ENCODE data around the gene SLC25A23. TPM values are rescaled to one million over a fixed set of nuclear protein-coding genes. Genes with fewer than 3 reads are reported as not detected.

The SLC25A23 gene
- total and polyA plus RNA-seq, 9 of the 15 experiments (the other 6 are each of a cell fraction or from before 2014, with no cell fraction given): 6.1 to 72.0 (median 26.6) TPM

DNA sequence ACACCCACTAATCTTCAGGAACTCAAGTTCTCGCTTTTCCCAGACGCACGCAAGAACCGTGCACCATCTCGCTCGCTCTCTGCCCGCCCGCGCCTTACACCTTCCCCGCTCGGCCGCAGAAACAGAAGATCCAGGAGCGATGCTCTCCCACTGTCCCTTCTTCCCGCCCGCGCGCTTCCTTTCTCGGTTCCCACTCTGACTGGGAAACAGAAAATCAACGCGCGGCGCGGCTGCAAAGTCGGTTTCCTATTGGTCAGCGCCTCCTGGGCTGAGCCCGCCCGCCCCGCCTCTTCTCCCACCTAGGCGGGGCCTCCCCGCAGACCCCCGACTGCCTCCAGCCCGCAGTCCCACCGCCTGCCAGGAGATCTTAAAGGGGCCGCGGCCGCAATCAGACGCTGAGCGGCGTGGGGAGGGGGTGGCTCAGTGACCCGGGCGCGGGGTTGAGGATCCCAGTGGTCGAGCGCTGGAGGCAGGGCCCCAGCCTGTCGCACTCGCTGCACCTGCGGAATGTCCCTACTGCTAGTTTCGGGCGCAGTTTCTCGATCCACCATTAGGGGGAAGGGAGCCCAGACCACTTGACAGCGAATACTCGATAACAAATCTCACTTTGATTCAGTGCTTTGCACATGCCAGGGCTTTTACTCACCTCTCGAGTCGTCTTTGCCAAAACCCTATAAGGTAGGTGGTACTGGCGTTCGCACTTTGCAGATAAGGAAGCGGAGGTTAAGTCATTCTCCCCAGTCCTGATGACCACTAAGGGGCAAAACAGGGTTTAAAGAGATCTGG is 700 bp upstream of the SLC25A23 start (continued):
- TF ChIP-seq CEBPZ (IDR thresholded peaks at IDR 0.05; ENCODE audit: borderline replicate concordance, low read depth, low read length) (no peak), ZNF584 (CRISPR knock-in tag; IDR thresholded peaks at IDR 0.05; ENCODE audit: low read depth) (no peak), ZNF444 (CRISPR knock-in tag; IDR thresholded peaks at IDR 0.05) (no peak), BRCA1 (IDR thresholded peaks at IDR 0.05) (no peak), BRCA1 (CRISPR knock-in tag; IDR thresholded peaks at IDR 0.05) (no peak), JUND (IDR thresholded peaks at IDR 0.05; ENCODE audit: borderline replicate concordance, low read depth, low read length) (peak; percentile 36; the same call in 1 of the 2 replicates), JUND (tag; IDR thresholded peaks at IDR 0.05; ENCODE audit: borderline replicate concordance, low read depth, low read length) (no peak; the same call in 2 of the 3 replicates), FUS (optimal IDR thresholded peaks at IDR 0.05; ENCODE audit: low read depth, low read length) (no peak), HDAC2 (IDR thresholded peaks at IDR 0.05) (peak; percentile 29), SRSF9 (IDR thresholded peaks at IDR 0.05; ENCODE audit: borderline replicate concordance, low read depth, low read length) (no peak), TARDBP (IDR thresholded peaks at IDR 0.05) (no peak), GABPB2 (CRISPR knock-in tag; conservative IDR thresholded peaks at IDR 0.05) (no peak), COPS2 (conservative IDR thresholded peaks at IDR 0.05) (no peak), TCF7L2 (IDR thresholded peaks at IDR 0.05; ENCODE audit: low read depth, low read length) (no peak), BCL6 (CRISPR knock-in tag; IDR thresholded peaks at IDR 0.05) (no peak), SIRT6 (IDR thresholded peaks at IDR 0.05; ENCODE audit: low read depth, low read length) (no peak), PCBP2 (IDR thresholded peaks at IDR 0.05; ENCODE audit: low read depth, low read length, poor library complexity, severe bottlenecking) (no peak)
- TF ChIP-seq, protein P1, sequence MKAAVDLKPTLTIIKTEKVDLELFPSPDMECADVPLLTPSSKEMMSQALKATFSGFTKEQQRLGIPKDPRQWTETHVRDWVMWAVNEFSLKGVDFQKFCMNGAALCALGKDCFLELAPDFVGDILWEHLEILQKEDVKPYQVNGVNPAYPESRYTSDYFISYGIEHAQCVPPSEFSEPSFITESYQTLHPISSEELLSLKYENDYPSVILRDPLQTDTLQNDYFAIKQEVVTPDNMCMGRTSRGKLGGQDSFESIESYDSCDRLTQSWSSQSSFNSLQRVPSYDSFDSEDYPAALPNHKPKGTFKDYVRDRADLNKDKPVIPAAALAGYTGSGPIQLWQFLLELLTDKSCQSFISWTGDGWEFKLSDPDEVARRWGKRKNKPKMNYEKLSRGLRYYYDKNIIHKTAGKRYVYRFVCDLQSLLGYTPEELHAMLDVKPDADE (conservative IDR thresholded peaks at IDR 0.05; ENCODE audit: control insufficient read depth, low read depth, low read length): no peak
- TF ChIP-seq, protein P2, sequence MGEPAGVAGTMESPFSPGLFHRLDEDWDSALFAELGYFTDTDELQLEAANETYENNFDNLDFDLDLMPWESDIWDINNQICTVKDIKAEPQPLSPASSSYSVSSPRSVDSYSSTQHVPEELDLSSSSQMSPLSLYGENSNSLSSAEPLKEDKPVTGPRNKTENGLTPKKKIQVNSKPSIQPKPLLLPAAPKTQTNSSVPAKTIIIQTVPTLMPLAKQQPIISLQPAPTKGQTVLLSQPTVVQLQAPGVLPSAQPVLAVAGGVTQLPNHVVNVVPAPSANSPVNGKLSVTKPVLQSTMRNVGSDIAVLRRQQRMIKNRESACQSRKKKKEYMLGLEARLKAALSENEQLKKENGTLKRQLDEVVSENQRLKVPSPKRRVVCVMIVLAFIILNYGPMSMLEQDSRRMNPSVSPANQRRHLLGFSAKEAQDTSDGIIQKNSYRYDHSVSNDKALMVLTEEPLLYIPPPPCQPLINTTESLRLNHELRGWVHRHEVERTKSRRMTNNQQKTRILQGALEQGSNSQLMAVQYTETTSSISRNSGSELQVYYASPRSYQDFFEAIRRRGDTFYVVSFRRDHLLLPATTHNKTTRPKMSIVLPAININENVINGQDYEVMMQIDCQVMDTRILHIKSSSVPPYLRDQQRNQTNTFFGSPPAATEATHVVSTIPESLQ (CRISPR knock-in tag; IDR thresholded peaks at IDR 0.05): 0 out of 2 replicates have a peak, but pooled peaks have one; percentile 22

Measured in K562 (cell line).